DMS153 treated with DMSO at 0.1 percent for 48 hours (cell line): Measurements from ENCODE around the gene AFF3.
"Not testable (repeated sequence)": the region's sequence is repeated elsewhere in the genome, so short reads cannot be mapped to it uniquely, and the experiment has no call there.

Experiments used
- DNase-seq: peaks from one replicate; lab custom pipeline; 2025; ENCODE audit not compliant: unreplicated experiment; lab: John Stamatoyannopoulos, UW

Gene AFF3

GRCh38 chr2:99509387-99509786 lies 633.0 kb downstream of the AFF3 start:
- no peak for DNase-seq

DNA sequence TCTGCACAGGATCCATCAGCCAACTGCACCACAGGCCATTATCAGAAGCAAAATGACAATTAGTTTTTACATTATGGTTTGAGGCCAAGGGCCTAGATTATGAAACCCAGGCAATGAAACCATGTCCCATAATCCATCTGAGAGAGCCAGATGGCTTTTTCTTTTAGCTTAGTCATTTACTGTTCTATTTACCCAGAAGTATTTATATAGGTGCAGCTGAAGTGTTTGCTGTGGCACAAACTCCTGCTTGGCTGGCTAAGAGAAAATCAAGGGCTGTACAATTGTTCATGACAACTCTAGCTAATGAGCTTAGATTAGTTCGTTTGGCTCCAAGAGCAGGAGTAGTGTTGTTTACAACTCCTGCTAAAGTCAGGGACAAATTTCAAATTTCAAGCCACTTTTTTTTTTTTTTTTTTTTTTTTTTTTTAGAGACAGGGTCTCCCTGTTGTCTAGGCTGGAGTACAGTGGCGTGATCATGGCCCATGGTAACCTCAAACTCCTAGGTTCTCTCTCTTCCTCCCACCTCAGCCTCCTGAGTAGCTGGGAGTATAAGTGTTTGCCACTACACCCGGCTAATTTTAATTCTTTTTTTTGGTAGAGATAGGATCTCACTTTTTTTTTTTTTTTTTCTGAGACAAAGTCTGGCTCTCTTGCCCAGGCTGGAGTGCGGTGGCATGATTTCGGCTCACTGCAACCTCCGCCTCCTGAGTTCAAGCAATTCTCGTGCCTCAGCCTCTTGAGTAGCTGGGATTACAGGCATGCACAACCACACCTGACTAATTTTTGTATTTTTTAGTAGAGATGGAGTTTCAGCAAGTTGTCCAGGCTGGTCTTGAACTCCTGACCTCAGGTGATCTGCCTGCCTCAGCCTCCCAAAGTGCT lies 634.2 kb downstream of the AFF3 start:
- DNase-seq = peak; percentile 95

GRCh38 chr2:99504844-99505584 lies 637.4 kb downstream of the AFF3 start:
- DNase-seq = no peak

- DNase-seq = not testable (repeated sequence)
Measured at GRCh38 chr2:99503662-99504416, 638.6 kb downstream of the AFF3 start.

DNA sequence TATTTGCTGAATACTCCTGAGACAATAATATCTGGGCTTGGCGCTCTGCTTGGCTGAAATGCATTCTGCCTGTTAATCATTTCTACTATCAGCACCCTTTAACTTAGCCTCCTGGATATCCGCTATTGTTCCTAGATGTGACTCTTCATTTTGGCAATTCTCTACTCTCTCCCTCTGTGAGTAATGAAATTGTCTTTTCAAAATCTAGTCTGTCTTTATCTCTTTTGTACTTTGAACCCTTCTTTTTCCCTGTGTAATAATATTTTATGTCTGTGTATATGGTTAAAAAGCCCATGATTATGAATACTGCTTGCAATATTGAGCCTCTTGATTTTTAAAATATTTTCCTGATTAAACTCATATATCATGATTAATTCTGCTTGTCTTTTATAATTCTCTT lies 646.4 kb downstream of the AFF3 start:
- DNase-seq = no peak
